ENCODE measurements around the gene ACO2. TPM values are rescaled to one million over a fixed set of nuclear protein-coding genes. Genes with fewer than 3 reads are reported as not detected.
"Not testable (repeated sequence)": the region's sequence is repeated elsewhere in the genome, so short reads cannot be mapped to it uniquely, and the experiment has no call there.

Gene ACO2
- total RNA-seq, 1 donor from 2014 or later: 81.0 TPM

DNA sequence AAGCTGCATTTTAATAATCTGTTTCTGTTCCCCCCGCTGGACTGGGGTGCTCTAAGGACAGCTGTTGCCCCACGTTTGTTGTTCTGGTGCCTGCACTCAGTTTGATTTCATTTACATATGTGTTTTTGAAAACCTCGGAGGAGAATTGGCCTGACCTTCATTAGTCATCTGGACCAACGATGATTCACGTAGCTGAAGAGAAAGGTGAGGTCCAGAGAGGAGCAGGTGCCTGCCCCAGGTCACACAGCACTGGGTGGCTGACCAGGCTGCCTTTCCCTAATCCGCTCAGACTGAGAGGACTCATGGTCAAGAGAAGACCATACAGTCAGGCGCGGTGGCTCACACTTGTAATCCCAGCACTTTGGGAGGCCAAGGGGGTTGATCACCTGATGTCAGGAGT is 95.6 kb downstream of the ACO2 start:
- DNase-seq (ENCODE audit: low read depth in 2 of 2): no peak

GRCh38 chr22:41565403-41566054 is 96.6 kb downstream of the ACO2 start:
- peak; percentile 33 to 71 for DNase-seq (ENCODE audit: low read depth in 2 of 2)

DNA sequence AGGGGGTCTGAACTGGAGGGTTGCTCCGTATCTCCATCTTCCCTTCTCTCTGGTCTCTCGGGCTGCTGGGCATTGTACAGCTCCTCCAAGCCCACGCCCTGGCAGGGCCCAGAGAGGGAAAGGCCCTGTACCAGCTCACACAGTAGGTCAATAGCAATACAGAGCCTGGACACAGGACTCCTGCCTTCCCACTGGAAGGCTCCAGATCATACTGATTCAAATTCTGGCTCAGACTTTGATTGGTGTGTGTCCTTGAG is 98.5 kb downstream of the ACO2 start:
- no peak for DNase-seq (ENCODE audit: low read depth in 2 of 2)

DNA sequence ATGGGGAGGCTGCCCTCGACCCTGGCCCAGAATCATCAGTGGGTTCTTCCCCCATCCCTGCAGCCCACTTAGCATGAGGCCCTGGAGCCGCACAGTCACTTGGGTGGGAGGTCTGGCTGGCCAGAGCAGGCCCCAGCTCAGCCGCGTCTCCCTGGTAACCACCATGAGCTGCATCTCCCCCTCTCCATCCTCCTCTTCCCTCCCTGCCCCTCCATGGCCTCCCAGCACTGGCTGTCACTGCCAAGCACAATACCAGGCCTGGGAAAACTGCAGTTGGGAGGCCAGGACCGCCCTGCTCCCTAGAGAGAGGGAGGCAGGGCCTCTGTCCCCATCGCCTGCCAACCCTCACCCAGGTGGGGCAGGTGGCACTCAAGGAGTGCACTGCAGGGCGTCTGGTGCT is 99.9 kb downstream of the ACO2 start:
- no peak for DNase-seq (ENCODE audit: low read depth in 2 of 2)

DNA sequence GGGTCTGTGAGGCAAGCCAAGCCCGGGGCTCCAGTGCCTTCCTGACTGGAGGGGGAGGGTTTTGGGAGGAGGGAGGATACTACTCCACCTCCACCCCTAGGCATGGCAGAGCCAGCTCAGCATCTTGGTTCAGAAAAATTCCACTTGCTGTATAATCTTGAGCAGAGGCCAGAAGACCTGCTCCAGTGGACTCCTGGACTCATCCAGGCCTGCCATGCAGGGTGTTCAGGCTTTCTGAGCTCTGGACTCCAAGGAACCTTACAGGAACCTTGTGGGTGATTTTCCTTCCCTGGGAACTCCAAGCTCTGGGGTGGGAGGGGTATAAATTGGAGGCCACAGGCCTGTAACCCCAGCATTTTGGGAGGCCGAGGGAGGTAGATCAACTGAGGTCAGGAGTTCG is 101.3 kb downstream of the ACO2 start:
- DNase-seq (ENCODE audit: low read depth in 2 of 2): no peak

DNA sequence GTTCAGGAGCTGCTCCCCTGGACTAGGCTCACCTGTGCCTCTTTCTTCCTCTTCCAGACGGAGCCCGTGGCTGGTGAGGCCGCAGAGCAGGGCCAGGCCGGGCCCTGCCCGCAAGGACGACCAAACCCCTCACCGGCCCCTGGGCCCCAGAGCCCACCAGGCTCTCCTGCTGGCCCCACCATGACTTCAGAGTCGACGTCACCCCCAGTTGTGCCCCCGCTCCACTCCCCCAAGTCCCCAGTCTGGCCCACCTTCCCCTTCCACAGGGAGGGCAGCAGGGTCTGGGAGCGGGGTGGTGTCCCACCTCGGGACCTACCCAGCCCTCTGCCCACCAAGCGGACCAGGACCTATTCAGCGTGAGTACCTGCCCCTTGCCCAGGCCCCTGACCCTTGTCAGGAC is 102.9 kb downstream of the ACO2 start:
- no peak for DNase-seq (ENCODE audit: low read depth in 2 of 2)

GRCh38 chr22:41572305-41572704 is 103.4 kb downstream of the ACO2 start:
- not testable (repeated sequence) for DNase-seq (ENCODE audit: low read depth in 2 of 2)

- DNase-seq (ENCODE audit: low read depth in 2 of 2): no peak
These were observed 104.8 kb downstream of the ACO2 start for GRCh38 chr22:41573677-41574076.

DNA sequence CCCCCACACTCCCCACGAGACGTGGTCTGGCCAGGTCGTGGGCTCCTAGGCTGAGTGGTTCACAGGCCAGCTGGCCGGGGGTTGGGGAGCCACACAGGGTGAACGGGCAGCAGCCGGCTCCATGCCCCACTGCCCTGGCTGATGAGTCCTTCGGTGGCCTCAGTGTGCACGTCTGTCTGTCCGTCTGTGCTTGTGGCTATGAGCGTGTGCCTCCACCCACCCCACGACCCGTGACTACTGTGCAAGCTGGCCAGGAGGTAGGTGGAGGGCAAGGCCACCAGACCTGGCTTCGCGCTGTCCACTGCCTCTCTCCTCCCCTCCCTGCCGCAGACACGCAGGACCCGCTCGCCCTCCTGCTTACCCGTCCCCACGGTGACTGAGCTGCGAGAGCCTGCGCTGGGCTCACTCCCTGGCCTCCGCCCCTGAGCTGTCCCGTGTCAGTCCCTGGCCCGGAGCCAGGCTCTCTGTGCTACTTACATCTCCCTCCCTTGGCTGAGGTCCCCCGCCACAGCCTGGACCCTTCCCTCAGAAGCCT is 106.0 kb downstream of the ACO2 start:
- DNase-seq (ENCODE audit: low read depth in 2 of 2): no peak

DNA sequence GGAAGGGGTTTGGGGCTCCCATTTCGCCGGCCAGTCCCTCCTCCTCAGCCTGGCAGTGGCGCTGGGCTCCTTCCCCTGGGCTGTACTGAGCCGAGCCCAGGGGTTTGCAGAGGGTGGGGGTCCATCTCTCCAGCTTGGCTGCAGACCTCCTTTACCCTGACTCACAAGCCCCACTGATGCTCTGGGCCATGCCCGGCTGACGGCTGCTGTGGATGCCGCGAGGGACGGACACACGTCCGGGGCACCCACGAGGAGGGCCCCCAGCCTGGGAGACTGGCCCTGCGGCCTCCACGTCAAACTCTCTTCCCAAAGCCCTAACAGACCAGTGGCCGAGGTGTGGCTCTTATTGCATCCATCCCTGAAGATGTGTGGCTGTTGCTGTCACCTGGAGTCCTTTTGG is 106.6 kb downstream of the ACO2 start:
- no peak for DNase-seq (ENCODE audit: low read depth in 2 of 2)

GRCh38 chr22:41576877-41577276 is 108.0 kb downstream of the ACO2 start:
- DNase-seq (ENCODE audit: low read depth in 2 of 2): peak; percentile 60 to 69

DNA sequence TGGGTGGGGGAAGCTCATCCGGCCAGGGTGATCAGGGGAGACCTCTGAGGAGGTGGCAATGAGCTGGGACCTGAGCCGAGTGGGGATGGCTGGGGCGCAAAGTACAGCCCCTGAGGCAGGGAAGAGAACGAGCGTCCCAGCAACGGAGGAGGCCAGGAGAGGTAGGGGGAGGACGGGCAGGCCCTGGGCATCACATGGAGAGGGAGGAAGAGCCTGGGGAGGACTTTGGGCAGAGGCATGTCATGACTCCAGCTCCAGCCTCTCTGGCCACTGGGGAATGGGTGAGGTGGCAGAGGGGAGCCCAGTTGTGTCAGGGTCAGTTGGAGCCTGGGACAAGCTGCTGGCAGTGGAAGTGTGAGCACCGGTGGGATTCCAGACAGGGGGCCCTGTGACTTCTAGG is 109.2 kb downstream of the ACO2 start:
- no peak for DNase-seq (ENCODE audit: low read depth in 2 of 2)

Other genes with a start within 250 kb of the ACO2 start
- gene CHADL, start 228.2 kb upstream of the ACO2 start, total RNA-seq: 0.44 and 0.60 TPM in 2 replicates
- 58.2 and 73.0 TPM in 2 replicates for gene RANGAP1, start 182.9 kb upstream of the ACO2 start, total RNA-seq
- gene ZC3H7B, start 167.6 kb upstream of the ACO2 start, total RNA-seq: 34.9 and 53.6 TPM in 2 replicates
- gene TEF, start 87.2 kb upstream of the ACO2 start, total RNA-seq: 2.6 and 3.6 TPM in 2 replicates
- 11.6 and 16.5 TPM in 2 replicates for gene TOB2, start 22.3 kb upstream of the ACO2 start, total RNA-seq
- gene PHF5A, start 425 bp upstream of the ACO2 start, total RNA-seq: 63.2 and 66.1 TPM in 2 replicates
- 9.3 and 9.6 TPM in 2 replicates for gene POLR3H, start 75.4 kb downstream of the ACO2 start, total RNA-seq
- gene CSDC2, start 91.9 kb downstream of the ACO2 start, total RNA-seq: not detected in 2 replicates
- gene PMM1, start 120.7 kb downstream of the ACO2 start, total RNA-seq: 2.2 and 2.6 TPM in 2 replicates
- 11.6 and 15.3 TPM in 2 replicates for gene DESI1, start 151.9 kb downstream of the ACO2 start, total RNA-seq
- gene XRCC6, start 152.2 kb downstream of the ACO2 start, total RNA-seq: 215 and 281 TPM in 2 replicates
- 58.0 and 77.6 TPM in 2 replicates for gene SNU13, start 219.8 kb downstream of the ACO2 start, total RNA-seq
- 0.40 and 2.8 TPM in 2 replicates for gene MEI1, start 230.4 kb downstream of the ACO2 start, total RNA-seq